ENCODE measurements around the gene WBP1.
"Not testable (repeated sequence)": the region's sequence is repeated elsewhere in the genome, so short reads cannot be mapped to it uniquely, and the experiment has no call there.

WBP1 gene

DNA sequence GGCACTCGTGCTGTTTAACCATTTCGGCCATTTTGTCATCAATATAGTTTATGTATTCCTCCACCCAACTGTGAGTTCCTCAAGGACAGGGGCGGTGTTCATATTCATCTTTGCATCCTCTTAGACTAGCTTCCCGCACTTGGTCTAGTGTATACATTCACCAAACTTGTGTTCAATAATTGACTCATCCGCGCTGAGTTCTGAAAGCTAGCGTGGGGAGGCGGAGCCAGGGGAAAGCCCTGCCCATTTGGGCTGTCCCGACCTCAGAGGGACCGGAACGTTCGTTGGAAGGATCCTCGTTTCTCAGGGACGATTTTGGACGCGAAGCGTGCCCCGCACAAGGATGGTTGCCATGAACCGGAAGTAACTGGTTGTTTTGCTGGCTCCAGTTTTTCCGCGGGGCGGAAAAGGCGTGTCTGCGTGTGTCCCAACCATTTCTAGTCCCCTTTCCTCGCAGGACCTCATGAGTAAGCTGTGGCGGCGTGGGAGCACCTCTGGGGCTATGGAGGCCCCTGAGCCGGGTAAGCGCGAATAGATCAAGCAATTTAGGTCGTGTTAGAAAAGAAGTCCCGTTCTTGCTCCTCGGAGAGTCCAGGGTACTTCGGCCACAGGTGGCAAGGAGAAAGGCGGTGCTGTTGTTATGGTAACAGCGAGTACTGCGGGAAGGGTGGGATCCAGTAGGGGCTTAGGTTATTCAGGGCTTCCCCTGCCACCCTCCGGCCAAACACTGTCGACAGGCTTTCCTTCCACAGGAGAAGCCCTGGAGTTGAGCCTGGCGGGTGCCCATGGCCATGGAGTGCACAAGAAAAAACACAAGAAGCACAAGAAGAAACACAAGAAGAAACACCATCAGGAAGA lies 3.4 kb upstream of the WBP1 start, which contains the start of gene INO80B:
Gene INO80B (plus strand): TSS at position 434 of the 858 bp plus-strand sequence. CDS start 30 bp downstream, at position 464.
- DNase-seq (ENCODE audit: low read depth), result peak; percentile 99

DNA sequence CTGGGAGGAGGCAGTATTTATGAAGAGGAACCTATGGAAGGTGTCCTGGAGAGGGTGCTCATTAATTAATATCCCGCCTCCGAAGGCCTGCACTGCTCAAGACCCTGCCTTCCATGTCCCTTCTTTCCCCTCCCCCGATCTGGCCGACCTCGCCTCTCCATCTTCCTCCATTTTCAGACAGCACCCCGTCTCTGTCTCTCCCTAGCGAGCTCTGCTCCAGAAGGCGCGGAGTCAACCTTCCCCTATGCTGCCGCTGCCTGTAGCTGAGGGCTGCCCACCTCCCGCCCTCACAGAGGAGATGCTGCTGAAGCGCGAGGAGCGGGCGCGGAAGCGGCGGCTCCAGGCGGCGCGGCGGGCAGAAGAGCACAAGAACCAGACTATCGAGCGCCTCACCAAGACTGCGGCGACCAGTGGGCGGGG lies 1.1 kb upstream of the WBP1 start:
- DNase-seq (ENCODE audit: low read depth), result no peak

DNA sequence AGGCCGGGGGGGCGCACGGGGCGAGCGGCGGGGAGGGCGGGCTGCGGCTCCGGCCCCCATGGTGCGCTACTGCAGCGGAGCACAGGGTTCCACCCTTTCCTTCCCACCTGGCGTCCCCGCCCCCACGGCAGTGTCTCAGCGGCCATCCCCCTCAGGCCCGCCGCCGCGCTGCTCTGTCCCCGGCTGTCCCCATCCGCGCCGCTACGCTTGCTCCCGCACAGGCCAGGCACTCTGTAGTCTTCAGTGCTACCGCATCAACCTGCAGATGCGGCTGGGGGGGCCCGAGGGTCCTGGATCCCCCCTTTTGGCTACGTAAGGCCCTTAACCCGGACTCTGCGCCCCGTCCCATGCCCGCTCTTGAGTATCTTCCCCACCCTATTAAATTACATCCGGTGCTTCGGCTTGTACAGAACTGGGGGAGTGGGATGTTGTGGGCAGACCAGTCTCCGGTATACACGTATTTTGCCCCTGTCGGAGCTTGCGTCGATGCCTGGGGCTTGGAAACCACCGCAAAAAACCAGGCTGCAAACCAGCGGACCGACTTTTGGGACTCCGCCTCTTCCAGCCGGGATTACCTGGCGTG lies 598 bp upstream of the WBP1 start:
- DNase-seq (ENCODE audit: low read depth), result peak; percentile 61

DNA sequence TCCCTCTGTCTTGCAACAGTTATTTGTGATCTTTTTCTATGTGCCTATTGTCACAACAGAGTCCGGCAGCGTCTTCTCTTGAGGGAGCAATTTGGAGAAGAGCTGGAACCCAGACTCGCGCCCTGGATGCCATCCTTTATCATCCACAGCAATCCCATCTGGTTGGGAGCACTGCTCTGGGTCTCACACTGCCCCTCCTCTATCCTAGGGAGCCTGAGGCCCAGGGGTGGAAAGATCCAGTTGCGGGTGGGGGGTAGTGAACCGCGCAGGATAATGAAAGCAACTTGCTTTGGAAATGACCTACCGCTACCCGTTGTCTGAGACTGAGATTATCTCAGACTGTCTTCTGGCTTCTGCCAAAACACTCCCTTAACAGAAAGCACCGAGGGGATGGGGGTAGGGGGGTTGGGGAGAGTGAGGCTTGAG lies 713 bp downstream of the WBP1 start:
- peak; percentile 18 for DNase-seq (ENCODE audit: low read depth)

DNA sequence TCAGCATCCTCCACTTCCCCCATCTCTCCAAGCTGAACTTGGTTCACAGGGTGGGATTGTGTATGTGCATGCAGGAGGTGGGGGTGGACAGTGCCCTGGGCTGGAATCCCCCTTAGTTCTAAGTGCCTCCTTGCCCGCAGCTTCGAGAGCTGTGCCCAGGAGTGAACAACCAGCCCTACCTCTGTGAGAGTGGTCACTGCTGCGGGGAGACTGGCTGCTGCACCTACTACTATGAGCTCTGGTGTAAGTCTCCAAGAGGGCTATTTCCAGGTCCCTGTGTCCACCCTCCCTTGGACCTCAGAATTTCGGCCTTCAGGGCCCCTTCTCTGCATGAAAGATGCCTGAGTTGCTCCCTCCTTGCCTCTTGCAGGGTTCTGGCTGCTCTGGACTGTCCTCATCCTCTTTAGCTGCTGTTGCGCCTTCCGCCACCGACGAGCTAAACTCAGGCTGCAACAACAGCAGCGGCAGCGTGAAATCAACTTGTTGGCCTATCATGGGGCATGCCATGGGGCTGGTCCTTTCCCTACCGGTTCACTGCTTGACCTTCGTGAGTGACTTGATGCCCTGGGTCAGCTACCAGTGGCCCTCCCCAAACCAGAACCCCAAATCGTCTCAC lies 1.4 kb downstream of the WBP1 start:
- not testable (repeated sequence) for DNase-seq (ENCODE audit: low read depth)

DNA sequence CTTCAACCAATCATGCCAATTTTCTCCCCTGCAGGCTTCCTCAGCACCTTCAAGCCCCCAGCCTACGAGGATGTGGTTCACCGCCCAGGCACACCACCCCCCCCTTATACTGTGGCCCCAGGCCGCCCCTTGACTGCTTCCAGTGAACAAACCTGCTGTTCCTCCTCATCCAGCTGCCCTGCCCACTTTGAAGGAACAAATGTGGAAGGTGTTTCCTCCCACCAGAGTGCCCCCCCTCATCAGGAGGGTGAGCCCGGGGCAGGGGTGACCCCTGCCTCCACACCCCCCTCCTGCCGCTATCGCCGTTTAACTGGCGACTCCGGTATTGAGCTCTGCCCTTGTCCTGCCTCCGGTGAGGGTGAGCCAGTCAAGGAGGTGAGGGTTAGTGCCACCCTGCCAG lies 1.9 kb downstream of the WBP1 start:
- DNase-seq (ENCODE audit: low read depth), result not testable (repeated sequence)

DNA sequence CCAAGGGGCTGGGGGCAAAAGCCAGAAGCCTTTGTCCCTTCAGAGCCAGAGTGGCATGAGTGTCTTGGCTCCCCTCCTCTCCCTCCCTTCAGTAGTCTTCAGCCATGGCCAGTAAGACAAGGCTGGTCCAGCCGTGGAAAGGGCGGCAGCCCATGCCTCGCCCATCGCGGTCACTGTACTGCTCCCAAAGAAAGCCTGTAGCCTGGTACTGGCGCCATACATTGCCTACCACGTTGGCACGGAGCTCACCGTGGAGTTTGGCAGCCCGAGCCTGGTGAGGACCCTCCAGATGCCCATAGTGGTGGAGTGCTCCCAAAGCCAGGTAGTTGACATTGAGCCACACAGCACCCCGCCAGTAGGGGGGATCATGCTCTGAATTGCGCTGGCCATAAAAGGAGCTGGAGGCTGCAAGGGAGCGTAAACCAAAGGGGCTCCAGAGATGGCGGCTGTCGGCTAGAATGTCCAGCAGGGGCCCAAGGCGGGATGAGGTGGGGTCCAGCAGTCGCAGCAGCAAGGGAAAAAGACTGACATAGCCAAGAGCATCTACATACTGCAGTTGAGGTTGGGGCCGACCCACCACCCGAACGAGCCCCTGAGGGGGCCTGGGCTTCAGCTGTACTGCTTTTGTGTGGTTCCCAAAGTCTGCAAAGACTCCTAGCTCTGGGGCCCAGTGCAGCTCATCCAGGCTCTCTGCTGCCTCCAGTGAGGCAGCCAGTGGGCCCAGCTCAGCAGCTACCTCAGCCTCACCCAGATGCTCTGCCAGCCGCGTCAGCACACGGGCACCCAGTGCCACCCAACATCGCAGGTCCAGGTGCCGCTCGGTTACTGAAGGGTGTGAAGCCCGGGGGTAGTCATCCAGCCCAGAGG lies 3.2 kb downstream of the WBP1 start:
- DNase-seq (ENCODE audit: low read depth), result peak; percentile 45

DNA sequence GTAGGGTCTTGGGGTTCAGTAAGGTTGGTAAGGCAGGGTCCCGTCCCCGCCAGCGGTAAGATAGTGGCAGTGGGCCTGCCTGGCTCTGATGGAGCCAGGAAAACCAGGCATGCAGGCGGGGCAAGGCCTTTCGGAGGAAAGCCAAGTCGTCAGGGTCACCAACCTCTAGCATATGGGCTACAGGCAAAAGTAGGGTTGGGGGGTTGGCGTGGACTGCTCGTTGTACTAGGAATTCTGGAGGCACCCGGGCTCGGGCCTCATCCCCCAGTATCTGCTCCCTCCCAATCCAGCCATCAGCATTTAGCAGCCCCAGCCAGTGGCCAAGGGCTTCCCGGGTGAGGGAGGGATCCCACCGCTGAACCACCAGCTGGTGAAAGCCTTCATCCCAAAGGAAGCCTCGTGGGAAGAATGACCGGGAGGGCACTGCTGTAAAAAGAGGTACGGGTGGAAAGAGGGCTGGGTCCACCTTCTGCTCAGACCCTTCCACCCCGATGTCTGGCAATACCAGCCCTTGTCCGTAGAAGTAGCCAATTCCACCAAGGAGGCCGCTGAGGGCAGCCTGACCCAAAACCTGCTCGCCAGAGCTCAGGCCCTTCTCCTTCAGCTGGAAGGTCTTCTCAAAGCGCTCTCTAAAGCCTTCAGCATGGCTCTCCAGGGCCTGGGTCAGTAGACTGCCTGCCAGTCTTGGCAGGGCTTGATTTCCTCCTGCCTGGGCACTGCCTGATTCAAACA lies 4.0 kb downstream of the WBP1 start:
- no peak for DNase-seq (ENCODE audit: low read depth)

DNA sequence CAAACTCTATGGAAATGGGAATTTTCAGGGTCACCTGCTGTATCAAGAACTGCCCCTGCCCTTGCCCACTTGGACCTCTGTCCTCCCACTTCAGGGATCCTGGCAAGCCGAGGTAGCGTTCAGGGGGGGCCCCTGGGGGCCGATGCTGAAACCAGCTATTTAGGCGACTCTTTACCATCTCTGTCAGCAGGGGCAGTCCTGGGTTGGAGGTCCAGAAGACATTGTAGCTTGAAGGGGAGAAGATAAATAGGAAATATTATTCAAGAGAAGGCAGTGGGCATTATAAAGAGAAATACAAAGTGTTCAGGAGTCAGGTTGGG lies 4.5 kb downstream of the WBP1 start:
- DNase-seq (ENCODE audit: low read depth), result no peak

DNA sequence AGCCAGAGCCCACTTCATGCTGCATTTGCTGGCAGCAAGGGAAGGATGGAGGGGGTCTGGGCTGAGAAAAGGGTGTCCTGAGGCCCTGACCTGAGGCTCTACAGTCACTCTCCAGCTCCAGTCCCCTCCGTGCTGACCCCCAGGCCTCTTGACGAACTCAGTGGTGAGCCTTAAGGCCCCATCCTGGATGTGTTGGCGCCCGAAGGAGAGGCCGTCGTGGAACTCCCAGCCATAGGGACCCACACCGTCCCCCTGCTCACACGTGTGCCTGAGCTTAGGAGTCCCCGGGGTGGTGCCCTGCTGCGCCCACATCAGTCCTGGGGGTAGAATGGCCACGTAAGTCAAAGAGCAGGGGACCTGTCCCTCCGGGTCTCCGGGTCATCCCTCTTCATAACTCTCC lies 6.2 kb downstream of the WBP1 start:
- peak; percentile 34 for DNase-seq (ENCODE audit: low read depth)

DNA sequence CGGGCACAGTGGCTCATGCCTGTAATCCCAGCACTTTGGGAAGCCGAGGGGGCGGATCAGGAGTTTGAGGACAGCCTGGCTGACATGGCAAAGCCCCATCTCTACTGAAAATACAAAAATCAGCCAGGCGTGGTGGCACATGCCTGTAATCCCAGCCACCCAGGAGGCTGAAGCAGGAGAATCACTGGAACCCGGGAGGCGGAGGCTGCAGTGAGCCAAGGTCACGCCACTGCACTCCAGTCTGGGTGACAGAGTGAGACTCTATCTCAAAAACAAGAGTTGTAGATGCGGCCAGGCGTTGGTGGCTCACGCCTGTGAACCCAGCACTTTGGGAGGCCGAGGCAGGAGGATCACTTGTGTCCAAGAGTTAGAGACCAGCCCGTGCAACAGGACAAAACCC lies 12.5 kb downstream of the WBP1 start:
- DNase-seq (ENCODE audit: low read depth), result not testable (repeated sequence)

DNA sequence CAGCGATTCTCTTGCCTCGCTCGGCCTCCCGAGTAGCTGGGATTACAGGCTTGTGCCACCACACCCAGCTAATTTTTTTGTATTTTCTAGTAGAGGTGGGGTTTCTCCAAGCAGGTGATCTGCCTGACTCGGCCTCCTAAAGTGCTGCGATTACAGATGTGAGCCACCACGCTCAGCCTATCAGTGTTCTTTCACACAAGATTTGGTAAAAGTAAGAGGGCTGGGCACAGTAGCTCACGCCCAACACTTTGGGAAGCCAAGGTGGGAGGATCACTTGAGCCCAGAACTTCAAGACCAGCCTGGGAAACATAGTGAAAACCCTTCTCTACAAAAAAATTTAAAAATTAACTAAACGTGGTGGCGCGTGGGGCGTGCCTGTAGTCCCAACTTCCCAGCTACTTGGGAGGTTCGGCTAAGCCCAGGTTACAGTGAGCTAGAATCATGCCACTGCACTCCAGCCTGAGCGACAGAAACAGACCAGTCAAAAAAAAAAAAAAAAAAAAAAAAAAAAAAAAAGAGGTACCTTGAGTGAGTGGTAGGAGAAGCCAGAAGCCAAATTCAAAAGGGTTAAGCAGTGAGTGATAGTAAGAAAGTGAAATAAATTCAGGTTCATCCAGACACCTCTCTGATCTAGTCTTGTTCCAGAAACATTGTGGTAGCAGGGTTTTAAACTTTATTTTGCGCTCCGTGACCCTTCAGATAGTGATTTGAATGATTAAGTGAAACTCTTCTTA lies 13.3 kb downstream of the WBP1 start:
- DNase-seq (ENCODE audit: low read depth), result no peak

DNA sequence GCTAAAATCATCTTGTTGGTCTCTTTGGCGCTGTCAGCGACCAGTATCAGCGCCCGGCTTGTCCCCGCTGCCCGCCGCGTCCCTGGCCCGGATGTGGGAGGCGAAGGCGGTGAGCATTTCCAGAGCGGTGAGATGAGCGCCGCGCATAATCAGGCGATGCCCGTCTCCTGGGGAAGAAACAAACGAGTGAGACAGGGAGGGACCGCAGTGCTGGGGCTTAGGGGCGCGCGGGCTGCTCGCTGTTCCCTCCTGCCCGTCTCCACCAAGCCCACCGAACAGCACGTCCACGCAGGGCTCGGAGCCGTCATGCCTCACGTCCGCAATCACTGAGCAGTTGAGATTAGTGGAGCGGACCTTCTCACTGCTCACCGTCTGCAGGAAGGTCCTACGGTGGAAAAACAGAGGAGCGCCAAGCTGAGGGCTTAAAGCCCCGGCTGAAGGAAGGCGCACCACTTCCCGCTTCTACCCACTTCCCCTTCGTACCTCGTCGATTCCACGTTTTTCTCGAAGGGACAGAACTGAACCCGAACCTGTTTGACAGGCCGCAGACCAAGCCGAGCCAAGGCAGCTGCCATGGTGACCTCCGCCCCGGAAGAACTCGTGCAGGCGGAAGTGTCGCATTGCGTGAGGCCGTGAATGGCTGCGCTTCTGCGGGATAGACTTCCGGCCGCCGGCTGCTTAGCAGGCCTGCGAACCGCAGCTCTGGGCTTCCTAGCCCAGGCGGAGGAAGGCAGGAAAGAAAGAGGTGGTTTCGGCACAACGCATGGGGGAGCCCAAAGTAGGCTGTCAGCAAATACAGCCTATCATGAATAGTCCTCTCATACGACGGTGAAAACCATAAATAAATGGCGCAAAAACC lies 14.1 kb downstream of the WBP1 start, which contains the start of gene MRPL53:
Gene MRPL53 (minus strand): TSS at position 595 of the 859 bp plus-strand sequence. CDS start 20 bp downstream, at position 575.
- peak; percentile 97 for DNase-seq (ENCODE audit: low read depth)

DNA sequence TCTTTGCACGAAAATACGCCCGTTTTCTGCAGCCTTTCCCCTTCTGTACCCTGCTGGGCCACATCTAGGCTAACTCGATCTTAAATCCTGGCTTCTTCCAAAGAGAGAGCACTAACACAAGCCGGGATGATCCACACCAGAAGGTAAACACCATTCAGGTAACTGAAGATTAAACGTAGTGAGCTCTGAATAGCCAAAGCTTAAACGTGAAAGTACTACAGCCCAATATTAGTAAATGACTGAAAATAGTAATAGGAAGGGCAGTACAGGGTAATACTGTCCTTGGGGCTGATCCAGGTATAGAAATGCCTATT lies 14.7 kb downstream of the WBP1 start:
- no peak for DNase-seq (ENCODE audit: low read depth)

DNA sequence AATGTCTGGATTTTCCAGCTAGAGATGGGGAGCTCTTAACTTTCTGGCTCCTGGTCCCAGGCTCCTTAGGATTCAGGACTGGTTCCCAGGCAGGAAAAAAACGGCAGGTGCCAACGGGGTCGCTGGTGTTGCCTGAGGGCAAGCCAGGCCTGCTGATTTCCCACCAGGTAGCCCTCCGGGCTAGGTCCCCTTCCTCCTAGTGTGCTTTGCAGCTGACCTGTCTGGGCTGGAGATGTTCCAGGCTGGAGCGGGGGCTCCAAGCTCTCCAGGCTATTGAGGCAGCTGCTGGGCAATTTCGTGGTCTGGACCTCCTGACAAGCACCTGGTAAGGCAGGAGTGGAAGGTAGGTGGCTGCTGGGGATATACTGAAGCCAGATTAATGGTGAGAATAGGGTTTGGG lies 16.2 kb downstream of the WBP1 start:
- no peak for DNase-seq (ENCODE audit: low read depth)

DNA sequence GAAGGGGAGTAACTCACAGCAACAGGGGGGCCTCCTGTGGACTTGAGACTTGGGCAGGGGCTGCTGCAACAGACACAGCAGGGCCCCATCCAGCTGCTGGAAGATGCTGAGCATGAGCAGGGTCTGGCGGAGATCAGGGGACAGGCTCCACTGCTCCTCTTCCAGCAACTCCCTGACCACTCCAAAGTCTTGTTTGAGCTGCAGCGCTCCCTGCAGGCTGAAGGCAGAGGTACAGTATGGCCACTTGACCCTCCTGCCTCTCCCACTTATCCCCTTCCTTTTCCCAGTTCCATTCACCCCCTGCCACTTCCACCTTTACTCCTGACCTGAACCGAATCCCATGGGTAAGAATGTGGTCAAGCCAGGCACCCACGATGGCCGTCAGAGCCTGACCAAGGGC lies 16.7 kb downstream of the WBP1 start:
- DNase-seq (ENCODE audit: low read depth), result peak; percentile 32

DNA sequence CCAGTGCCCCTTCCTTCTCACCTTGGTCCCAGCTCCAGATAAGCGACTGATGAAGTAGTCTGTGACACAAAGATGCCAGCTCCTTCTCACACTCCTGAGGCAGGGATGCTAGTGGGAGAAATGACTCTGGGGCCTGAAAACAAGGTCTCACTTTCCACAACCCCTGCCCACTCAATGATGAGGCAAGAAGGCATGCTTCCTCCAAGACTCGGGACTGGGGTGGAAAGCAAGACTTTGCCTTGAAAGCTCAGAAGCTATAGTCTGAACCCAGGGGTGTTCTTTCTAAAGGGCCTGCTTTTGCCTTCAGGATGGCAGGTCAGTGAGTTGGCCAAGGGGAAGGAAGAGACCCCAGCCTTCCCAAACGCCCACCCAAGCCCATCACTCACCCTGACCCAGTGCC lies 23.2 kb downstream of the WBP1 start:
- no peak for DNase-seq (ENCODE audit: low read depth)

DNA sequence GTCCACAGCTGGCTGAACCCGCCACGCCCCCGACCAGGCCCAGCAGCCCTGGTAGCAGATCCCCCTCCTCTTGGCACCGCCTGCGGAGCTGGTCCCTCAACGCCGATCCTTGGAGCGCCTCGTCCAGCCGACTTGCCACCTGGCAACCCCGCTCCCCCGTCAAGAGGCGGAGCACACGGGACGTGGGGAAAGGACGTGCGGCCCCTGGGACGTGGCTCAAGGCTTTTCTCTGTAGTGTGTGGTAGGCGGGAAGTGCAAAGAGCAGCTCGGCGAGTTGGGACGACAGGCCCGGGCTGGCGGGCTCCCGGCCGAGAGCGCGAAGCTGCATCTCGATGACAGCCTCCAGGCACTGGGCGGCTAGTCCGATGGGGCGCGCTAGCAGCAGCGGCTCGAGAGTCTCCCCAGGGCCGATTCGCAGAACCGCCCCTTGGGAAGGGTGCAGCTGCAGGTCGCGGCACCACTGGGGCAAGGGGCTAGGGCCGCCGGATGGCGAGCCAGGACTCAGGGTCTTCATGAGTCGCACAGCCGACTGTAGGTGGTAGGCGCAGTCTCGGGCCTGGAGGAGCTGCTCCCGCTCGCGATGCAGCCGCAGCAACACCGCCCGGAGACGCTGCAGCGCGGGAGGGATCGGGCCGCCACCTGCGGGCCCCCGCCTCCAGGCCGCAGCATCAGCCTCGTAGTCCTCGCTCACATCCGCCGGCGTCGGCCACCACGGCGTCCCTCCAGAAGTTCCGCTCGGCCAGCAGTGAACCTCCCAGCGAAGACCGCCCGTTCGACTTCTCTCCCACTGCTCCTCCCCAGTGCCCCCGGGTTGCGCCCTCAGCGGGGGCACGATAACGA lies 23.9 kb downstream of the WBP1 start:
- DNase-seq (ENCODE audit: low read depth), result peak; percentile 68
